GM21619 (cell line): ENCODE measurements around the gene CAMTA1.

ENCODE experiments used
- ATAC-seq: cut with Tn5 transposase; IDR thresholded peaks from one replicate; pipeline ENCODE4 v1.9.1; 2021; ENCODE audit not compliant: unreplicated experiment

The CAMTA1 gene

GRCh38 chr1:7455796-7456721 lies 670.8 kb downstream of the CAMTA1 start:
- ATAC-seq = no peak

GRCh38 chr1:7456722-7457082 lies 671.4 kb downstream of the CAMTA1 start:
- ATAC-seq = no peak

- ATAC-seq = no peak
These were observed 672.6 kb downstream of the CAMTA1 start for GRCh38 chr1:7457811-7458210.

- no peak for ATAC-seq
These were observed 673.7 kb downstream of the CAMTA1 start for GRCh38 chr1:7458946-7459345.

GRCh38 chr1:7459914-7460313 lies 674.7 kb downstream of the CAMTA1 start:
- no peak for ATAC-seq

- ATAC-seq = no peak
These were observed 675.6 kb downstream of the CAMTA1 start for GRCh38 chr1:7460807-7461206.

GRCh38 chr1:7462617-7463016 lies 677.4 kb downstream of the CAMTA1 start:
- no peak for ATAC-seq

- ATAC-seq = no peak
These were observed 678.3 kb downstream of the CAMTA1 start for GRCh38 chr1:7463526-7463925.

- no peak for ATAC-seq
These were observed 679.5 kb downstream of the CAMTA1 start for GRCh38 chr1:7464736-7465135.

GRCh38 chr1:7467476-7468175 lies 682.4 kb downstream of the CAMTA1 start:
- no peak for ATAC-seq

GRCh38 chr1:7468248-7468647 lies 683.0 kb downstream of the CAMTA1 start:
- ATAC-seq = no peak

- no peak for ATAC-seq
These were observed 684.1 kb downstream of the CAMTA1 start for GRCh38 chr1:7469255-7469938.

- ATAC-seq = no peak
These were observed 685.8 kb downstream of the CAMTA1 start for GRCh38 chr1:7470904-7471638.

- no peak for ATAC-seq
These were observed 686.6 kb downstream of the CAMTA1 start for GRCh38 chr1:7471836-7472235.

GRCh38 chr1:7473223-7474142 lies 688.2 kb downstream of the CAMTA1 start:
- ATAC-seq = no peak

- ATAC-seq = no peak
These were observed 688.9 kb downstream of the CAMTA1 start for GRCh38 chr1:7474143-7474490.

- ATAC-seq = no peak
These were observed 689.7 kb downstream of the CAMTA1 start for GRCh38 chr1:7474786-7475502.

GRCh38 chr1:7475691-7476090 lies 690.4 kb downstream of the CAMTA1 start:
- ATAC-seq = no peak

- ATAC-seq = no peak
These were observed 691.1 kb downstream of the CAMTA1 start for GRCh38 chr1:7476402-7476801.
